GM19099 (cell line): ENCODE results near the gene SERINC5.

Experiments
- POLR2A ChIP-seq: IDR thresholded peaks from 3 replicates; pipeline ENCODE4 v1.6.1; 2011; ENCODE audit warnings: low read depth; ENCODE audit not compliant: insufficient read length; ENCODE audit errors: extremely low read depth

The SERINC5 gene

GRCh38 chr5:80083101-80083890 lies 172.6 kb downstream of the SERINC5 start:
- no peak for TF ChIP-seq POLR2A

- TF ChIP-seq POLR2A, result no peak
Observed at GRCh38 chr5:80082731-80083100, 173.1 kb downstream of the SERINC5 start.

- no peak for TF ChIP-seq POLR2A
Observed at GRCh38 chr5:80082281-80082680, 173.6 kb downstream of the SERINC5 start.

- no peak for TF ChIP-seq POLR2A
Observed at GRCh38 chr5:80078921-80079320, 176.9 kb downstream of the SERINC5 start.

- no peak for TF ChIP-seq POLR2A
Observed at GRCh38 chr5:80077051-80077714, 178.7 kb downstream of the SERINC5 start.

GRCh38 chr5:80076131-80077050 lies 179.5 kb downstream of the SERINC5 start:
- no peak for TF ChIP-seq POLR2A

- TF ChIP-seq POLR2A, result no peak
Observed at GRCh38 chr5:80072103-80073073, 183.5 kb downstream of the SERINC5 start.

GRCh38 chr5:80071510-80072021 lies 184.3 kb downstream of the SERINC5 start:
- TF ChIP-seq POLR2A, result no peak

GRCh38 chr5:80070338-80071056 lies 185.4 kb downstream of the SERINC5 start:
- TF ChIP-seq POLR2A, result no peak

- TF ChIP-seq POLR2A, result no peak
Observed at GRCh38 chr5:80069918-80070318, 185.9 kb downstream of the SERINC5 start.

- TF ChIP-seq POLR2A, result no peak
Observed at GRCh38 chr5:80069251-80069800, 186.5 kb downstream of the SERINC5 start.

- TF ChIP-seq POLR2A, result no peak
Observed at GRCh38 chr5:80068775-80069174, 187.1 kb downstream of the SERINC5 start.

GRCh38 chr5:80068246-80068636 lies 187.6 kb downstream of the SERINC5 start:
- TF ChIP-seq POLR2A, result no peak
